Panc1 (cell line): ENCODE results near the gene WFS1. TPM values are rescaled to one million over a fixed set of nuclear protein-coding genes. Genes with fewer than 3 reads are reported as not detected.

Experiments used
- ATAC-seq: fragments of 200-7000 bp; cut with Tn5 transposase; 2 replicates; pipeline ENCODE4 v1.9.1; 2020; ENCODE audit warnings: mild to moderate bottlenecking, moderate library complexity
- BruUV-seq: library from RNA; stranded (reverse); fragments of 400-500 nt; replicated peaks from 2 replicates; lab custom pipeline; 2021; lab: Mats Ljungman, UMichigan
- CTCF ChIA-PET: fragments of 300-600 bp; sonication (Branson Sonifier 250); formaldehyde crosslinking; loops from one replicate; lab custom pipeline; 2022; ENCODE audit warnings: antibody characterized with exemption; lab: Charles Lee
- POLR2A ChIA-PET: fragments of 300-600 bp; sonication (Branson Sonifier 250); formaldehyde crosslinking; loops from one replicate; lab custom pipeline; 2022; ENCODE audit warnings: antibody characterized with exemption; lab: Charles Lee
- DNase-seq: peaks from one replicate; pipeline ENCODE4 v3.0.0-alpha.2; 2010; ENCODE audit warnings: low read depth, low spot score
- H3K27ac ChIP-seq: 2 replicates; pipeline ENCODE4 v1.5.1; 2011; ENCODE audit warnings: mild to moderate bottlenecking, low read length, inconsistent platforms
- H3K27me3 ChIP-seq: fragments of 200-500 bp; sonication (Bioruptor generic); 2 replicates; pipeline ENCODE4 v1.6.0; 2014; ENCODE audit warnings: low read length, inconsistent platforms; ENCODE audit not compliant: control insufficient read depth, insufficient read depth
- H3K36me3 ChIP-seq: fragments of 200-500 bp; sonication (Bioruptor generic); 2 replicates; pipeline ENCODE4 v1.5.1; 2014; ENCODE audit warnings: inconsistent platforms, mild to moderate bottlenecking, low read length, moderate library complexity; ENCODE audit not compliant: control insufficient read depth, insufficient read depth
- H3K4me1 ChIP-seq: 2 replicates; pipeline ENCODE4 v1.5.1; 2011; ENCODE audit warnings: inconsistent platforms, mild to moderate bottlenecking, low read length, moderate library complexity; ENCODE audit not compliant: control insufficient read depth, insufficient read depth
- H3K4me3 ChIP-seq, 2 experiments: 2 replicates each; pipeline ENCODE4 v1.5.1; 2011 to 2012; ENCODE audit warnings: low read depth in 2 of 2, low read length in 2 of 2, mild to moderate bottlenecking in 2 of 2, inconsistent platforms in 1 of 2, moderate library complexity in 1 of 2
- H3K9me3 ChIP-seq: fragments of 200-500 bp; sonication (Bioruptor generic); 2 replicates; pipeline ENCODE4 v1.5.1; 2014; ENCODE audit warnings: low read depth, mild to moderate bottlenecking, inconsistent platforms, low read length, moderate library complexity; ENCODE audit not compliant: control insufficient read depth, insufficient read depth
- CTCF ChIP-seq: fragments of 450-650 bp; IDR thresholded peaks from 2 replicates; pipeline ENCODE4 v1.5.1; 2017; ENCODE audit warnings: mild to moderate bottlenecking
- POLR2AphosphoS5 ChIP-seq: IDR thresholded peaks from 2 replicates; pipeline ENCODE4 v1.6.1; 2012; ENCODE audit warnings: mild to moderate bottlenecking, low read depth, low read length, moderate library complexity
- REST ChIP-seq, 2 experiments: IDR thresholded peaks; 2 replicates each; pipeline ENCODE4 v1.6.1; 2011 to 2012; ENCODE audit warnings: low read depth in 2 of 2, control low read depth in 1 of 2, low read length in 1 of 2, mild to moderate bottlenecking in 1 of 2, moderate library complexity in 1 of 2; ENCODE audit not compliant: insufficient read depth in 1 of 2
- SIN3A ChIP-seq: IDR thresholded peaks from 2 replicates; pipeline ENCODE4 v1.6.1; 2012; ENCODE audit warnings: low read depth, mild to moderate bottlenecking, low read length, moderate library complexity, borderline replicate concordance; ENCODE audit not compliant: insufficient read depth
- TCF7L2 ChIP-seq: IDR thresholded peaks from 2 replicates; pipeline ENCODE4 v1.6.1; 2011; ENCODE audit warnings: mild to moderate bottlenecking, low read depth, low read length, inconsistent platforms
- in situ Hi-C: cut with HindIII; loops from 2 replicates; pipeline ENCODE4 v1.10.0; 2016; ENCODE audit warnings: low sequenced_read_pairs, low pct_unique_long_range_greater_than_20kb
- intact Hi-C: fragments of 100-400 bp; cut with micrococcal nuclease; formaldehyde crosslinking; loops from one replicate; pipeline ENCODE4 v1.10.0; 2022; ENCODE audit not compliant: unreplicated experiment
- total RNA-seq: library from RNA; stranded (reverse); gene quantifications from one replicate; pipeline ENCODE4 v1.2.1, GENCODE V29; 2021; ENCODE audit not compliant: unreplicated experiment

WFS1 gene
- total RNA-seq, 1 experiment from 2014 or later = 67.5 TPM

GRCh38 chr4:6288342-6288741 is 18.7 kb downstream of the WFS1 start:
- H3K9me3 ChIP-seq = no peaks in the 10 kb centered on the region
- intact Hi-C loops = no loop called here
- ATAC-seq = no peak
- H3K36me3 ChIP-seq = no peaks in the 10 kb centered on the region
- no peak for DNase-seq
- H3K4me3 ChIP-seq = no peak overlapping the region
- ChIA-PET CTCF (interaction anchor here (0.6 kb wide), 1 partner anchor 541 kb away, joined by 5 read pairs; no protein-coding TSS in a partner anchor), POLR2A (no interaction called here)
- no peak overlapping the region for H3K27ac ChIP-seq
- in situ Hi-C loops = no loop called here
- no peaks in the 10 kb centered on the region for H3K27me3 ChIP-seq
- TF ChIP-seq CTCF (no peak), POLR2AphosphoS5 (no peak), TCF7L2 (no peak), REST (IDR thresholded peaks at IDR 0.05; ENCODE audit: insufficient read depth in 1 of 2, low read depth in 2 of 2, low read length in 1 of 2) (no peak), SIN3A (no peak)
- no peaks in the 10 kb centered on the region for H3K4me1 ChIP-seq
- no TSS peak for BruUV-seq

- intact Hi-C loops (no loop called here), in situ Hi-C loops (no loop called here)
- no TSS peak for BruUV-seq
- ATAC-seq (no peak), DNase-seq (no peak)
- no peak overlapping the region for H3K27ac ChIP-seq
- ChIA-PET POLR2A (no interaction called here), CTCF (no interaction called here)
- H3K36me3 ChIP-seq = no peaks in the 10 kb centered on the region
- H3K4me3 ChIP-seq = no peak overlapping the region
- H3K27me3 ChIP-seq = no peaks in the 10 kb centered on the region
- no peaks in the 10 kb centered on the region for H3K4me1 ChIP-seq
- TF ChIP-seq SIN3A (no peak), POLR2AphosphoS5 (no peak), CTCF (no peak), TCF7L2 (no peak), REST (IDR thresholded peaks at IDR 0.05; ENCODE audit: insufficient read depth in 1 of 2, low read depth in 2 of 2, low read length in 1 of 2) (no peak)
- no peaks in the 10 kb centered on the region for H3K9me3 ChIP-seq
Observed at GRCh38 chr4:6288871-6289270, 19.2 kb downstream of the WFS1 start.
